ENCODE measurements around the gene NFILZ. TPM values are rescaled to one million over a fixed set of nuclear protein-coding genes. Genes with fewer than 3 reads are reported as not detected.

NFILZ gene
- total RNA-seq, 1 experiment from 2014 or later, result not detected

Other genes with a start within 250 kb of the NFILZ start
- 10.8 and 16.5 TPM in 2 replicates for gene RAB11B, start 240.3 kb upstream of the NFILZ start, total RNA-seq (2014; rRNA removed; shearing (Covaris generic))
- gene MARCHF2, start 217.3 kb upstream of the NFILZ start, total RNA-seq (2014; rRNA removed; shearing (Covaris generic)), result 30.5 and 43.3 TPM in 2 replicates
- gene HNRNPM, start 185.7 kb upstream of the NFILZ start, total RNA-seq (2014; rRNA removed; shearing (Covaris generic)), result 40.5 and 68.3 TPM in 2 replicates
- gene PRAM1, start 128.0 kb upstream of the NFILZ start, total RNA-seq (2014; rRNA removed; shearing (Covaris generic)), result not detected in 2 replicates
- gene ZNF414, start 116.5 kb upstream of the NFILZ start, total RNA-seq (2014; rRNA removed; shearing (Covaris generic)), result 4.5 and 6.3 TPM in 2 replicates
- gene MYO1F, start 53.2 kb upstream of the NFILZ start, total RNA-seq (2014; rRNA removed; shearing (Covaris generic)), result 0.15 and 0.25 TPM in 2 replicates
- 3.4 and 5.4 TPM in 2 replicates for gene ADAMTS10, start 19.9 kb upstream of the NFILZ start, total RNA-seq (2014; rRNA removed; shearing (Covaris generic))
- gene ACTL9, start 68.2 kb downstream of the NFILZ start, total RNA-seq (2014; rRNA removed; shearing (Covaris generic)), result not detected in 2 replicates
- gene OR2Z1, start 91.0 kb downstream of the NFILZ start, total RNA-seq (2014; rRNA removed; shearing (Covaris generic)), result not detected in 2 replicates
- gene ZNF558, start 201.7 kb downstream of the NFILZ start, total RNA-seq (2014; rRNA removed; shearing (Covaris generic)), result 4.5 and 20.4 TPM in 2 replicates
- gene MBD3L1, start 201.7 kb downstream of the NFILZ start, total RNA-seq (2014; rRNA removed; shearing (Covaris generic)), result not detected in 2 replicates

Data from M059J (cell line).